GM12891 (cell line): ENCODE measurements around the gene CHD9.

Source experiments
- DNase-seq: peaks from one replicate; pipeline ENCODE4 v3.0.0; 2011; ENCODE audit warnings: low spot score; ENCODE audit not compliant: insufficient read length
- FAIRE-seq: peaks from 2 replicates; lab custom pipeline; 2011; peaks lifted over from hg19 to GRCh38; lab: Jason Lieb, UNC
- PAX5 ChIP-seq: IDR thresholded peaks from 2 replicates; pipeline ENCODE4 v1.6.1; 2011; ENCODE audit warnings: low read length, moderate library complexity, mild to moderate bottlenecking; ENCODE audit not compliant: insufficient read depth, severe bottlenecking
- POLR2A ChIP-seq: IDR thresholded peaks from 2 replicates; pipeline ENCODE4 v1.6.1; 2011; ENCODE audit warnings: low read depth, low read length, control low read depth
- POLR2AphosphoS5 ChIP-seq: IDR thresholded peaks from 2 replicates; pipeline ENCODE4 v1.6.1; 2011; ENCODE audit warnings: low read depth, low read length, control low read depth
- POU2F2 ChIP-seq: IDR thresholded peaks from 2 replicates; pipeline ENCODE4 v1.6.1; 2011; ENCODE audit warnings: low read depth, mild to moderate bottlenecking, control low read depth, low read length, moderate library complexity
- SPI1 ChIP-seq: IDR thresholded peaks from 2 replicates; pipeline ENCODE4 v1.6.1; 2011; ENCODE audit warnings: low read depth, low read length, control low read depth
- TAF1 ChIP-seq: IDR thresholded peaks from 2 replicates; pipeline ENCODE4 v1.6.1; 2011; ENCODE audit warnings: low read depth, low read length, control low read depth

CHD9 gene

GRCh38 chr16:53112015-53112414 lies 57.2 kb downstream of the CHD9 start:
- TF ChIP-seq POU2F2, result no peak
- no peak for FAIRE-seq
- no peak for DNase-seq

DNA sequence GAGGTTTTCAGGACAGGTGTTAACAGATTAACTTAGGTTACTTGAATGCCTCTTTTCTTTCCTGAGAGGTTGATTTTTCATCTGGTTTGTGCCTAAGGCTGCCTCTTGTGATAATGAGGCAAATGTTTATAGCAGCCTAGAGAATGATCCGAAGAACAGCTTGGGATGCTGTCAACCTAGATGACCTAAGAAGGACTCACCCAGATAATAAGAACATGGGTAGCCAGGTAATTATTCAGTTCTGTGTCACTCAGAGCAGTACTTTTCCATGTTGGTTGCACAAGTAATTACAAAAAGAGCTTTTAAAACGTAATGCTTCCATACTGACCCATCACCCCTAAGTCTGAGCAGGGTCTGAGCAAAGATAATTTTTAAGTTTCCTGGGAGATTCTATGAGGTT lies 60.3 kb downstream of the CHD9 start:
- FAIRE-seq, result no peak
- TF ChIP-seq POU2F2 (no peak), PAX5 (no peak)

GRCh38 chr16:53115773-53116172 lies 61.0 kb downstream of the CHD9 start:
- DNase-seq (no peak), FAIRE-seq (no peak)
- TF ChIP-seq SPI1, result no peak
- no peak for TF ChIP-seq TAF1
- TF ChIP-seq PAX5, result no peak
- TF ChIP-seq POLR2A, result no peak
- TF ChIP-seq POLR2AphosphoS5, result no peak
- no peak for TF ChIP-seq POU2F2

More for the DNA sequence above, 60.3 kb downstream of the CHD9 start:
- no peak for DNase-seq

DNA sequence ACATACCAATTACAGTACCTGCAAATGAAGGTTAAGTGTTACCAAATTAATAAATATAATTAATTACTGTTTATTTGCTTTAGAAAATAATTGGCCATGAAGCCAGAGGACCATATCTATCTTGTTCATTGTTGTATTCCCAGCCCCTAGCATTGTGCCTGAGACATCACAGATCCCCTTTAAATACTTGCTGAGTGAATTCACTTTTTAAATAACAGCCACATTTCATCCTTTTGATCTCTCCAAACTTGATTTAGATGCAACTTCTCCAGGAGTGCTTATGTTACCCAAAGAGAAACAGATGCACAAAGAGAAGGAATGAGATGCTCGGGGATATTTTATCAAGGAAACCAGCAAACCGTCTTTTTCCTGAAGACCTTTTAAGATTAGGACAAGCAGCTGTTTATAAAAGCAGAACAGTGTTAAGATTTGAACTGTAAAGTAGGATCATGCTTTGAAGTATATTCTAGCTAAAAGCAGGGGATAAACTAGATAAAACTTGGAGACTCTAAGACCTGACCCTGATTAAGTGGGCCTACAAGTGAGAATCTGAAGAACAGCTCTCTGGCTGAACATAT lies 66.3 kb downstream of the CHD9 start:
- DNase-seq, result no peak
- TF ChIP-seq SPI1, result no peak
- no peak for TF ChIP-seq TAF1
- TF ChIP-seq POLR2AphosphoS5, result no peak
- no peak for TF ChIP-seq PAX5
- no peak for TF ChIP-seq POLR2A
- TF ChIP-seq POU2F2, result no peak
- no peak for FAIRE-seq

DNA sequence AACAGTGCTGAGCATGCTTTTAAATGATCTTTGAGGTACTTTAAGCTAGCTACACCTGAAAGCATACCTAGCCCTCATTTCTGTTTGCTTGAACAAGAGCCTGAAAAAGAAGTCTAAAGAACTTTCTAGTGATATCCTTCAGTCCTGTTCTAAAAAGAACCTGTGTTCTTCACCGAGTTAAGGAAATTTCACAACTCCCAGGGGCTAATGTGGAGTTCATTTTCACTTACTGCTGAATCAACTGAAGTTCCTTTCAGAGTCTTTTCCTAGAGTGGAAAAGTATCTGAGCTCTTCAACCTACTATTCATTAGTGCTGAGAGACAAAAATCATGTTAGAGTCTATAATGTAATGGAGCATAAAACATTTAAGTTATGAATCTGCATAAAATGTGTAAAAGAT lies 66.9 kb downstream of the CHD9 start:
- TF ChIP-seq POLR2AphosphoS5 (no peak), PAX5 (no peak), TAF1 (no peak), POU2F2 (no peak), SPI1 (no peak), POLR2A (no peak)
- DNase-seq (no peak), FAIRE-seq (no peak)

DNA sequence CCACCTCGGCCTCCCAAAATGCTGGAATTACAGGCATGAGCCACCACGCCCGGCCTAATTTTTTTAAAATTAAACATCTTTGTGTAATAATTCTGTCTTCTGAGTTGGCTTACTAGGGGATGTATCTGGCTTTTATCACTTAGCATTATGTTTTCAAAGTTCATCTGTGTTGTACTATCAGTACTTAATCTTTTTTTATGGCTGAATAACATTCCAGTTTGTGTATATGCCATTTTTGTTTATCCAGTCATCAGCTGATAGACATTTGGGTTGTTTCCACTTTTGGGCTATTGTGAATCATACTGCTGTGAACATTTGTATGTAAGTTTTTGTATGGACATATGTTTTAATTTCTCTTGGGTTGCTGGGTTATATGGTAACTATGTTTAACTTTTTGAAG lies 69.0 kb downstream of the CHD9 start:
- FAIRE-seq (no peak), DNase-seq (no peak)
- no peak for TF ChIP-seq PAX5
- TF ChIP-seq POU2F2, result no peak
- TF ChIP-seq POLR2A, result no peak
- TF ChIP-seq POLR2AphosphoS5, result no peak
- no peak for TF ChIP-seq TAF1
- no peak for TF ChIP-seq SPI1

GRCh38 chr16:53126390-53126789 lies 71.6 kb downstream of the CHD9 start:
- TF ChIP-seq TAF1, result no peak
- peak; percentile 91 for TF ChIP-seq SPI1
- no peak for DNase-seq
- no peak for FAIRE-seq

GRCh38 chr16:53129281-53130158 lies 74.7 kb downstream of the CHD9 start:
- DNase-seq (no peak), FAIRE-seq (no peak)
- TF ChIP-seq SPI1 (no peak), PAX5 (no peak), POLR2A (no peak), POU2F2 (no peak), TAF1 (no peak), POLR2AphosphoS5 (no peak)

DNA sequence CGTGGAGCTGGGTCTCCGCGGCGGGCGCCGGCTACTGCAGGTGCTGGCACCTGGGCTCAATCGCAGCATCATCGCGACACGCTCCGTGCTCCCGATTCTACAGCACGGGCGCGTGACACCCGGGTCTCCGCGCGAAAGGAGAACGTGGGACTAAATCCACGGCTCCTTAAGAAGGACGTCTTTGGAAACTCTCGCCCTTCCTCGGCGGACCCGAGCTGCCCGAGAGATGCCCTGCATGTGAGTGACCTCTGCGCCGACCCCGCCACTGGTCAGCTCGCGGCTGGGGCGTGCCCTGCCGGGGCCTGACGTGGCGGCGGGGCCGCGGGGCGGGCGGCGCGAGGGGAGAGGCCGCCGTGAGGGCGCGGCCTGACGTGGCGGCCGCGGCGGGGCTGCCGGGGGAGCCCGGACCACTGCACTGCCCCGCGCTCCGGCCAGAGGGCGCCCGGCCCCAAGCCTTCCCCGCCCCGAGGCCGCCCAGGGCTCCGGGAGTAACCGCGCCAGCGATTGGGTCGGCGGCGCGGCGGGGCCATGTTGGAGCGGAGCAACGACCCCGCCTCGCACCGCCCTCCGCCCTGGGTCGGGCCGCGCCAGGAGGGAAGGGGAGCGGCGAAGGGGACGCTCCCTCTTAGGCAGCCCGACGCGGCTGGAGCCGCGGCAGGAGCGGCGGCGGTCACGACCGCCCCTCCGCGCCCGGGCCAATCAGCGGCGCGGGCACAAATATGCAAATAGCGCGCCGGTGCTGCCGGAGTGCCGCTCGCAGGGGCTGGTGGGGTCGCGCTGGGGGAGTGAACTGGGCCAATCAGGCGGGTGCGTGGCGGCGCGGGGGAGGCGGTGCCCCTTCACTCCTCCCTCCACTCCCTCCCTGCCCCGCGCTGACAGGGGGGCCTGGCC lies 75.6 kb downstream of the CHD9 start:
- DNase-seq (peak; percentile 96), FAIRE-seq (peak; percentile 87)
- TF ChIP-seq POLR2AphosphoS5 (0 out of 2 replicates have a peak, but pooled peaks have one; percentile 21), POU2F2 (peak; percentile 99), SPI1 (no peak), POLR2A (peak; percentile 45; the same call in 1 of the 2 replicates), PAX5 (peak; percentile 34), TAF1 (peak; percentile 17; the same call in 1 of the 2 replicates)

DNA sequence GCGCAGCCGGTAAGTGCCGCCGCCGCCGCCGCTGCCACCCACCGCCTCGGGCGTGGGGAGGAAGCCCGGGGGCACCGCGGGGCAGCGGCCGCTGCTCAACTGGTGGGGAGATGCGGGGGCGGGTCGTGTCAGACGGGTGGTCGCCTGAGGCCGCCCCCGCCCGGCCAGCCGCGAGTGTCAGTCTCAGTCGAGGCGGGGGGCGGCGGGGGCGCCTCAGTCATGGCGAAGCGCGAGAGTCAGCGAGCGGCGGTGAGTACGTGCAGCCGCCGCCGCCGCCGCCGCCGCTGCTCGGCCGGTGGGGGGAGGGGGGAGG lies 76.2 kb downstream of the CHD9 start:
- DNase-seq (no peak), FAIRE-seq (no peak)
- TF ChIP-seq POLR2AphosphoS5, result no peak
- no peak for TF ChIP-seq PAX5
